Fibroblast of skin of left biceps (primary cell): Measurements from ENCODE around the gene SENP3.
"Not testable (repeated sequence)": the region's sequence is repeated elsewhere in the genome, so short reads cannot be mapped to it uniquely, and the experiment has no call there.

Experiments used
- DNase-seq, 2 experiments: peaks; one replicate each; pipeline ENCODE4 v3.0.0-alpha.2; 2013; ENCODE audit warnings: low read depth in 2 of 2

The SENP3 gene

GRCh38 chr17:7593296-7593695 is 31.6 kb downstream of the SENP3 start:
- DNase-seq = no peak

DNA sequence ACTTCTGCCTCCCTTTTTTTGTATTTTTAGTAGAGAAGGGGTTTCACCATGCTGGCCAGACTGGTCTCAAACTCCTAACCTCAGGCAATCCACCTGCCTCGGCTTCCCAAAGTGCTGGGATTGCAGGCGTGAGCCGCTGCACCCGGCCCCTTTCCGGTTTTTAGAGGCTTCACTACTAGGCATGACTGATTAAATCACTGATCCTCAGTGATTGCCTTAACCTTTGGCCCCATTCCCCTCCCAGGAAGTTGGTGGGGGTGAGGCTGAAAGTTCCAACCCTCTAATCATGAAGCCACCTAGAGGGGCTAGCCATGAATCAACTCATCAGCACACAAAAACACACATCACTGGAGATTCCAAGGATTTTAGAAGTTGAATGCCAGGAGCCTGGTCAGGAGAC is 35.8 kb downstream of the SENP3 start:
- DNase-seq = not testable (repeated sequence)

DNA sequence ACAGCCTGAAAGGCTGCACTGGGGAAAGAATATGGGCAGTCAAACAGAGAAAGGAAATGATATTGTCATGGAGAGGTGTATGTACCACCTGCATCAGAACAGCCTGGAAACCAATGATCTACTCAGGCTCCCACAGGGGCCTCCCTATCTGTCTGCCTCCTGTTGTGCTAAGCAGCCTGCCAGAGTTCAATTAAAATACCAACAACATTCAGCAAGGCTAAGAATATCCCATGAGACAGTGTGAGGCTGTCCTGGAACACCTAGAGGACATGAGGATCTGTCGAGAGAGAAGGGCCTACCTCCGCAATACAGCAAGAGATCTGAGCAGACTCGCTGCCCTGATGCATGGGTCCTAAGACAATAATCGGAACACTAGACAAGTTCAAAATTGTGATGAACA is 44.6 kb downstream of the SENP3 start:
- DNase-seq = no peak

- no peak for DNase-seq
Observed at GRCh38 chr17:7610641-7611040, 48.9 kb downstream of the SENP3 start.

- DNase-seq = no peak
Observed at GRCh38 chr17:7611635-7612293, 50.0 kb downstream of the SENP3 start.

- DNase-seq = no peak
Observed at GRCh38 chr17:7612294-7612640, 50.5 kb downstream of the SENP3 start.

- DNase-seq = no peak
Observed at GRCh38 chr17:7613769-7614424, 52.2 kb downstream of the SENP3 start.

GRCh38 chr17:7614425-7615264 is 52.9 kb downstream of the SENP3 start, which contains the start of gene FXR2:
Gene FXR2, minus strand, starts transcription at chr17:7614897. Its CDS starts 365 bp downstream, at chr17:7614532.
- DNase-seq = peak; percentile 99

DNA sequence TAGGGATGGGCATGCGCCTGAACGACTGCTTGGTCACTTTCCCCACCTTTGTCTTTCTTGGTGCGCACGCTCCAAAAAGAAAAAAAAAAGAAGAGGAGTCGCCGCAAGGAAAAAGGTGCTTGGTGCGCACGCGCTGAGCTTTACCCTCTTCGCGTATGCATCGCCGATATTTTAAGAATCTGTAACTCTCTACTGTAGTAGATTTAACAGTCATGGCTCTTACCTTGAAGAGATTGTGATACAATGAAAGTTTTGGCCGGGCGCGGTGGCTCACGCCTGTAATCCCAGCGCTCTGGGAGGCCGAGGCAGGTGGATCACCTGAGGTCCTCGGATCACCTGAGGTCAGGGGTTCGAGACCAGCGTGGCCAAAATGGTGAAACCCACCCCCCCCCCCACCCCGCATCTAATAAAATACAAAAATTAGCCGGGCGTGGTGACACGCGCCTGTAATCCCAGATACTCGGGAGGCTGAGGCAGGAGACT is 53.6 kb downstream of the SENP3 start:
- no peak for DNase-seq

DNA sequence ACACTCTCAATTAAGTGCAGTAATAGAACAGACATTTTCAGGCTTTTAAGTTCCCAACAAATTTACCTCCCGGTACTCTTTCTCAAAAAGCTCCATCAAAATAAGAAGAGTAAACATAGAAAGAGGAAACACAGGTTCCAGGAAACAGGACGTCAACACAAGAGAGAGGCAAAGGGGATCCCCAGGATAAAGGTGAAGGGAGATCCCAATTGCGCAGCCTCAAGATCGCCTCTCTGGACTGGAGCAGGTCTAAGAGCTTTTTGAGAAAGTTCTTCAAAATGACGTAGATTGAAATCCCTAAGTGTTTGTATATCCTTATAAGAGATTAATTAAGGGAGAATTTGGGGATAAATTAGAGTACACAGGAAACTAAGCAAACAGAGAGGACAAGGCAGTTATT is 56.9 kb downstream of the SENP3 start:
- no peak for DNase-seq

- no peak for DNase-seq
Observed at GRCh38 chr17:7620835-7621234, 59.1 kb downstream of the SENP3 start.
